Activated T-cell treated with anti-CD3 and anti-CD28 coated beads, Interleukin-2, amount 50 U/mL, for 72 hours (primary cell): Measurements from ENCODE around the gene CINP. TPM values are rescaled to one million over a fixed set of nuclear protein-coding genes. Genes with fewer than 3 reads are reported as not detected.

ENCODE experiments used
- ATAC-seq, 2 donors: fragments of 150-1000 bp; cut with Tn5 transposase; replicated peaks in 1 of 2; 2 replicates each; pipeline ENCODE4 v1.10.0; 2021; ENCODE audit warnings: moderate library complexity in 2 of 2, mild to moderate bottlenecking in 1 of 2
- DNase-seq, 2 donors: peaks; one replicate each; pipeline ENCODE4 v3.0.0; 2021 to 2022; ENCODE audit warnings: mixed read lengths in 1 of 2
- H3K27ac Mint-ChIP-seq: one replicate; pipeline ENCODE4 v1.8.0; 2022; ENCODE audit warnings: mild to moderate bottlenecking, moderate library complexity, mixed read lengths
- H3K27me3 Mint-ChIP-seq: one replicate; pipeline ENCODE4 v1.8.0; 2022; ENCODE audit warnings: low read depth, mixed read lengths
- H3K36me3 Mint-ChIP-seq, 2 donors: one replicate each; pipeline ENCODE4 v1.8.0; 2022; ENCODE audit warnings: mixed read lengths in 2 of 2, mild to moderate bottlenecking in 1 of 2; ENCODE audit not compliant: insufficient read depth in 2 of 2
- H3K4me1 Mint-ChIP-seq: one replicate; pipeline ENCODE4 v1.8.0; 2022; ENCODE audit warnings: low read depth, mixed read lengths
- H3K4me3 Mint-ChIP-seq, 2 donors: one replicate each; pipeline ENCODE4 v1.8.0; 2022; ENCODE audit warnings: mild to moderate bottlenecking in 2 of 2, mixed read lengths in 2 of 2, moderate library complexity in 2 of 2
- H3K9me3 Mint-ChIP-seq, 2 donors: one replicate each; pipeline ENCODE4 v1.8.0; 2022; ENCODE audit warnings: mixed read lengths in 2 of 2
- total RNA-seq, 2 donors: library from RNA; stranded (reverse); gene quantifications; one replicate each; pipeline ENCODE4 v1.2.3, GENCODE V29; 2022

The CINP gene
- total RNA-seq, 2 donors from 2014 or later = 40.6 to 43.0 TPM

DNA sequence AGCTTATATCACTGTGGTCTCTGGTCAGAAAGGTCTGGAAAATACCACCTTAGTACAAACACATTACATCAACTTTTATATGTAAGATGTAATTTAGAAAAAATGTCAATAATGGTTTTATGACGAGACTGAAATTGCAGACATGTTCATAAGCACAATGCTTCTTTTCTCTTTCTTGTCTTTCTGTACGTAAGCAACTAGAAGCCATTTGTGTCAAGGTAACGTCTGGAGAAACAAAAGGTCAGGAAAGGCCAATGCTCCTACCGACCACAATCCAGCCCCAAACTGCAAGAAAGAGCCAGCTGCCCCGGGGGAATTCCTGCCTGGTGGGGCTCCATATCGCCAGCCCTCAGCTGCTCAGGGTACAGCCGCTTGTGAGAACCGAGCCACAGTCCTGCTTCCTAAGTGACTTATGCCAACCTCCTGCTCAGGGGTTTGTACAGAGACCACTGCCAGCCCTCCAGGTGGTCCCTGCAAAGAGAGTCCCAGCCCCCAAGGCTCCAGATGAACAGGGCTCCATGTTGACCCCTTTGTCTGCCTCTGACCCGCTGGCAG, 36.8 kb downstream of the CINP start:
- DNase-seq = no peak
- H3K36me3 Mint-ChIP-seq = peaks cover 0 to 3% of the 10 kb centered on the region in 2 donors
- no peak overlapping the region for H3K4me3 Mint-ChIP-seq
- H3K4me1 Mint-ChIP-seq = peaks cover 6% of the 10 kb centered on the region
- ATAC-seq = no peak
- peak overlapping the region; percentile 19 for H3K27ac Mint-ChIP-seq
- no peaks in the 10 kb centered on the region for H3K27me3 Mint-ChIP-seq
- H3K9me3 Mint-ChIP-seq = no peaks in the 10 kb centered on the region

DNA sequence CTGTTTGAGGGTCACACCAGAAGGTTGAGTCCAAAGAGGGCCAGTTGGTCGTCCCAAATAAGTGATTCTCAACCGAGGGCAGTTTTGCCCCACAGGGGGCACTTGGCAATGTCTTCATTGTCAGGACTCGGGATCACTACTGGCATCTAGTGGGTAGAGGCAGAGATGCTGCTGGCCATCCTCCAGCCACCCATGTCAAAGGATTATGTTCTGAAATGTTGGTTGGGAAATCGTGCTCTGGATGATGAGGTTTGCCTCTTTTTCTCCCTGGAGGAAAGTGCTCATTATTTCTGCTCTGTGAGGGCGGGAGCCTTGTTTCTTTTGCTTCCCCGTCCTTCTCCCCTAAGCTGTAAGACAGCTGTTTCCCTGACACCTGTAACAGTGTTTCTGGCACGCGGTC, 39.6 kb downstream of the CINP start:
- peaks cover 0 to 3% of the 10 kb centered on the region in 2 donors for H3K36me3 Mint-ChIP-seq
- H3K9me3 Mint-ChIP-seq = no peaks in the 10 kb centered on the region
- H3K27ac Mint-ChIP-seq = peak overlapping the region; percentile 18
- H3K27me3 Mint-ChIP-seq = no peaks in the 10 kb centered on the region
- ATAC-seq = no peak
- no peak overlapping the region for H3K4me3 Mint-ChIP-seq
- peak; percentile 8 to 49 for DNase-seq
- peaks cover 22% of the 10 kb centered on the region for H3K4me1 Mint-ChIP-seq

DNA sequence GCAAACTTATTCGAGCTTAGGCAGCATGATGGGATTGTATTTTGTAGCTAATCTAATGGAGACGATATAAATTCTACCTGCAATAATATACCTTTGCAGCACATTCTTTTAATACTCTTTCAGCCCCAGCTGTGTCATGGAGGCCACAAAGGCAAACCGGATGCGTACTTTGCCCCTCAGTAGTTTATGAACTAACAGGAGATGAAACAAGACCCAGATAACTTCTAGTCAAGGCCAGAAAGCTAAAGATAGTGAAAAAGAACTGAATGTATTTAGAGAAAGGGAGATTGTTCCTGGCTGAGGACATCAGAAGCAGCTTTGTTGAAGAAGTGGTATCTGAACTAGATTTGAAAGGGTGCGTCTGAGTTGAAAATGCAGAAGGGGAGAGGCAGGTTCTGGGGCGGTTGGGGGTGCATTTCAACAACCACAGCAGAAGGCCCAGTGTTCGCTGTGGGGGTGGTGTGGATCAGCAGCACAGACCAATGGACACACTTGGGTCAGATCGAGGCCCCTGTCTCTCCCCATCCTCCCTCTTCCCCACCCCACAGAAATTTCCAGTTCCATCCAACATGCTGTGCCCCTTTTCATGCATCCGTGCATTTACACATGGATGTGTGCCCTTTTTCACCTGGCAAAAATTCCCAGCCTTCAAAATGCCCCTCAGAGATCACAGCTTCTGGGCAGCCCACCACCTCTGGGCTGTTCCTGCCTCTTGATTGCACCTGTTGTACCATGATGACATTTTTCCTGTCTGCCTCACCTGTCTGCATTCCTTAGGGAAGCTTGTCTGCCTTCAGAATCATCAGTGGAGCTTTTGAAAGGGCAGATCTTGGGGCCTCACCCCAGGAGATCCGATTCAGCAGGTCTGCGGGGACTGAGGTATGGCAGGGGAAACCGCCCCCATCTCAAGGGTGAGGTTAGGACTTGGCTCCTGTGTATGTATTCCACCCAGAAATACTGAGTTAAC, 41.0 kb downstream of the CINP start:
- DNase-seq (no peak), ATAC-seq (no peak)
- H3K36me3 Mint-ChIP-seq = peaks cover 1 to 3% of the 10 kb centered on the region in 2 donors
- H3K4me1 Mint-ChIP-seq = peaks cover 36% of the 10 kb centered on the region
- H3K9me3 Mint-ChIP-seq = no peaks in the 10 kb centered on the region
- H3K4me3 Mint-ChIP-seq = peak overlapping the region in 1 of 2 donors; percentile 96
- H3K27ac Mint-ChIP-seq = peak overlapping the region; percentile 38
- no peaks in the 10 kb centered on the region for H3K27me3 Mint-ChIP-seq

DNA sequence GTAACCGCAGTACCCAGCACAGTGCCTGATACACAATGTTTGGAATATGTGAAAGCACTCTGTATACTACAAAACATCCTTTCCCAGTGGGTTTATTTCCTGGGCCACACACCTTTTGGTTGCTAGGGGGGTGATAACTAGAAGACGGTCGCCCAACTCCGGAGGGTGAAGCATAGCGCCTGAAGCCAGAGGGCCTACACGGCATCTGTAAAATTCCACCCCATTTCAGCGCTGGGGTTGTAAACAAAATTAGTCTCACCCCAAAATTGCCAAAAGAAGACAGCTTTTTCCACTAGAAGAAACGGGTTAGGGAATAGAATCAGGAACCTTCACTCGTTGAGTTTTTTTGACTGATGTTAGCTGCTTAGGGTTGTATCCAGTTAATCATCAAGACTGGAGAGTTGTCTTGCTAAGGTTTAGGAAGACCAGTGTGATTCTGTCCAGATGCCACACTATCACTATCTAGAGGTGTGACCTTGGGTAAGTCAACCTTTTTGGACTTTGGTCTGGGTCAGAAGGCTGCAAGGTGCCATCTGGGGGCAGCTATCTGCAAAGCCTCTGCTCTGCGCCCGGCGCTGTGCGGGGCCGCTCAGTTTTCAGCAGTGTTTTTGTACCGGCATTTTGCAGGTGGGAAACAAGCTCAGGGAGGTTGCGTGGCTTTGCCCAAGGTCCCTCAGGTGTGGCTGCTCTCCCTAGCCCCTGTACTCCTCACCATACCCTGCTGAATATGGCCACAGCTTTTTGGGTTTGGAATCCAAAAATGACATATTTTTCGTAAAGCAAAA, 41.8 kb downstream of the CINP start:
- Mint-ChIP-seq H3K9me3 (no peaks in the 10 kb centered on the region), H3K4me3 (peak overlapping the region; percentile 92 to 96), H3K36me3 (peaks cover 0 to 2% of the 10 kb centered on the region in 2 donors), H3K4me1 (peaks cover 45% of the 10 kb centered on the region), H3K27ac (peak overlapping the region; percentile 93), H3K27me3 (no peaks in the 10 kb centered on the region)
- DNase-seq (no peak), ATAC-seq (no peak)

DNA sequence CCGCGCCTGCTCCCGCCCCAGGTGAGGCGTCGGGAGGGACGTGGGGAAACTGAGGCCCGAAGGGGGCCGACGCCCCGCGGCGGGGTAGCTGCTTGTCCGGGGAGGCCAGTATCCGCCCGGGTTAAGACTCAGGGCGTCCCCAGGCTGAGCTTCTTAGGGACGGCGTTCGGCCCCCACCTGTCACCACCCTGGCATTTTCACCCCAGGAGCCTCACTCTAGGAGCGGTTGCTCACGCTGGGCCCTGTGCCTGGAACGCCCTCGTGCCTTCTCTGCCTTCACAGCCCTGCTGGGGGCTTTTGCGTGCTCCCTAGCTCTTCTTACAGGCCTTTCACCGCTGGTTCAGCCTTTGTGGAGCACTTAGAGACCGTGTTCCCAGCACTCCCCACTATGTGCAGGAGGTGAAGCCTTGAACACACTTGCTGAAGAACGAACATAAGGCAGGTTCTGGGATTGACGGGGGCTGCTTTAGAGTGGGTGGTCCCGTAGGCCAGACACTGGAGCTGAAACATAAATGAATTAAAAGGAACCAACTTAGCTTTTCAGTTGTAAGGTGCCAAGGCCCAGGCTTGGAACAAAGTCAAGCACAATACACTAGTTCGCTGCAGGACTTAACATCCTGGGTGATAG, 42.5 kb downstream of the CINP start:
- peaks cover 0 to 2% of the 10 kb centered on the region in 2 donors for H3K36me3 Mint-ChIP-seq
- DNase-seq (peak; percentile 38 to 43), ATAC-seq (peak; percentile 21 to 27)
- peak overlapping the region; percentile 93 for H3K27ac Mint-ChIP-seq
- peaks cover 52% of the 10 kb centered on the region for H3K4me1 Mint-ChIP-seq
- peak overlapping the region; percentile 92 to 96 for H3K4me3 Mint-ChIP-seq
- no peaks in the 10 kb centered on the region for H3K27me3 Mint-ChIP-seq
- H3K9me3 Mint-ChIP-seq = no peaks in the 10 kb centered on the region

DNA sequence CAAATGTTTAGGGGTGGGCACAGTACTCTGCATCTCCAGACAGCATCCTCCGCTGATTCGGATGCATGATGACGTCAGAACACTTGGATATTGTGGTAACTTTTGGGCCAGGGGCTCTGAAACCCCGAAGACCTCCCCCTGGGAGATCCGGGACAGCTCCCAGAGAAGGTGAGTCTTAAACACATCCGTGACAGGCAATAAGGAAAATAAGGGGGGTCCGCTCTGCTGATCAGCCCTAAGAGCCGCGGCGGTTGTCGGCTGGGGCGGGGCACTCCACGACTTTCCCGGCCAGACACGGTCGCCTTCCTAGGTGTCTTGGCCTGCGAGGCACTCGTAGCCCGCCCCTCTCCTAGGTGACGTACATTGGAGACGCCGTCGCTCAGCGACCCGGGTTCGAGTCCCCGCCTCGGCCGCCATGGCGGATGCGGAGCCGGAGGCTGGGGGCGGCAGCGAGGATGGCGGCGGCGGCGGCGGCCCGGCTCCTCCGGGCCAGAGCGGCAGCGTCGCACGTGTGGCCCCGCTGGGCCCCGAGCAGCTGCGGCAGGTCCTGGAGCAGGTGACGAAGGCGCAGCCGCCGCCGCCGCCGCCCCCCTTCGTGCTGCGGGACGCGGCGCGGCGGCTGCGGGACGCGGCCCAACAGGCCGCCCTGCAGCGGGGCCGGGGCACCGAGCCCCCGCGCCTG, 43.2 kb downstream of the CINP start, which contains the start of gene ZNF839:
ZNF839 (plus strand) TSS at position 396 of the 682 bp plus-strand sequence; CDS start at position 416, 20 bp downstream.
- peak; percentile 95 to 98 for DNase-seq
- Mint-ChIP-seq H3K36me3 (peaks cover 0 to 2% of the 10 kb centered on the region in 2 donors), H3K4me1 (peaks cover 58% of the 10 kb centered on the region), H3K27me3 (peaks cover 2% of the 10 kb centered on the region), H3K27ac (peak within 1 kb of the TSS; percentile 93), H3K9me3 (no peaks in the 10 kb centered on the region), H3K4me3 (peak within 1 kb of the TSS; percentile 92 to 96)
- peak; percentile 78 to 83 for ATAC-seq

DNA sequence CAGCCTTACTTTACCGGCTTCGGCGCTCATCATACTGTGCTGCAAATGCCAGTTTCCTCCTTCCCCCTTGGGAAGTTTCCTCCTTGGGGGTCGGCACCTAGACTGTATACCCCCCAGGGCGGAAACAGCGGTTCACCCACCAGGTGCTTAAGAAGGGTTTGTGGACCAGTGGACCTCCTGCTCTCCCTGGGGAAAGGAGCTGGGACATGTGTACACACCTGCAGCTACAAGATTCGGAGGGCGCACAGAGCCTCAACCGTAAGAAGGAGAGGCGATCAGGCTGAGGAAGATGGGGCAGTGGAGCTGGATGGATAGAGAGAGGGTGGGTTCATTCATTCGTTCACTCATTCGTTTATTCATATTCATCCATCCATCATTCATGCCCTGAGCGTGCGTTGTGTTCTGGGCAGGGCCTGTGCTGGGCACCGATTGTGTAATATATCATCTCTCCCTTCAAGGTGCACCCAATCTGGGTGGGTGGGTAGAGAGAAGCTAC, 43.9 kb downstream of the CINP start:
- ATAC-seq = peak in 1 of 2 donors; percentile 0
- Mint-ChIP-seq H3K27ac (peak overlapping the region; percentile 91), H3K9me3 (no peaks in the 10 kb centered on the region), H3K4me3 (peak overlapping the region; percentile 79 to 90), H3K4me1 (peaks cover 65% of the 10 kb centered on the region), H3K36me3 (peaks cover 0 to 2% of the 10 kb centered on the region in 2 donors), H3K27me3 (peaks cover 5% of the 10 kb centered on the region)
- peak in 1 of 2 donors; percentile 14 for DNase-seq

DNA sequence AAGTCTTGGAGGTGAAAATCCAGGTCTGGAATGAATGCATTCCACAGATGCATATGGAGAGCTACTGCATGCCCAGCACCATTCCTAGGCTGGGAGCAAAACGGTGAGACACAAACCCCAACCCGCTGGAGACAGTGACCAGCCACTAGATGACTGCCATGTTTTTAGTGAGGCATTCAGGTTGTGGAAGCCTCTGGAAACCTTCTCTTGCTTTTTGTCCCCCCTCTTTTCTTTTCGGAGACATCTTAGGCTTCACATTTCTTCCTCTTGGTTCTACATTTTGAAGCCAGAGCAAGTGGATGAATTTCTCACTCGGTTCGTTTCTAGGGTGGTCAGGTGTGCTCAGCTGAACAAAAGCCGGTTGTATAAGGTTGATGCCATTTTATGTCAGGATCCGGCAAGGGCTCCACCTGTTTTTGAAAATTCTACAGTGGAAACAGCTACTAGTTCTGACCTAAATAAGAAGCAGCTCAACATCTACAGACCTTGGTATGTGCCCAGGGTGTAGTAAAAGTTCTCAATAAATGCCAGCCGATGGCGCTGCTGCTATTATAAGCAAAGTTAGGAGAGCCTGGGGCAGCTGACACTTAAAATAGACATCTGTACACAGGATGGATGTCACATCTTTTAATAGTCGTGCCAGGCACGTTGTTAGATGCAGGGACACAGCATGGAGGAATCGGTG, 45.0 kb downstream of the CINP start:
- peak; percentile 49 to 50 for DNase-seq
- Mint-ChIP-seq H3K9me3 (no peaks in the 10 kb centered on the region), H3K4me1 (peaks cover 63% of the 10 kb centered on the region), H3K4me3 (peak overlapping the region; percentile 79 to 90), H3K27ac (peak overlapping the region; percentile 100), H3K36me3 (peaks cover 0 to 2% of the 10 kb centered on the region in 2 donors), H3K27me3 (peaks cover 5% of the 10 kb centered on the region)
- ATAC-seq = no peak

DNA sequence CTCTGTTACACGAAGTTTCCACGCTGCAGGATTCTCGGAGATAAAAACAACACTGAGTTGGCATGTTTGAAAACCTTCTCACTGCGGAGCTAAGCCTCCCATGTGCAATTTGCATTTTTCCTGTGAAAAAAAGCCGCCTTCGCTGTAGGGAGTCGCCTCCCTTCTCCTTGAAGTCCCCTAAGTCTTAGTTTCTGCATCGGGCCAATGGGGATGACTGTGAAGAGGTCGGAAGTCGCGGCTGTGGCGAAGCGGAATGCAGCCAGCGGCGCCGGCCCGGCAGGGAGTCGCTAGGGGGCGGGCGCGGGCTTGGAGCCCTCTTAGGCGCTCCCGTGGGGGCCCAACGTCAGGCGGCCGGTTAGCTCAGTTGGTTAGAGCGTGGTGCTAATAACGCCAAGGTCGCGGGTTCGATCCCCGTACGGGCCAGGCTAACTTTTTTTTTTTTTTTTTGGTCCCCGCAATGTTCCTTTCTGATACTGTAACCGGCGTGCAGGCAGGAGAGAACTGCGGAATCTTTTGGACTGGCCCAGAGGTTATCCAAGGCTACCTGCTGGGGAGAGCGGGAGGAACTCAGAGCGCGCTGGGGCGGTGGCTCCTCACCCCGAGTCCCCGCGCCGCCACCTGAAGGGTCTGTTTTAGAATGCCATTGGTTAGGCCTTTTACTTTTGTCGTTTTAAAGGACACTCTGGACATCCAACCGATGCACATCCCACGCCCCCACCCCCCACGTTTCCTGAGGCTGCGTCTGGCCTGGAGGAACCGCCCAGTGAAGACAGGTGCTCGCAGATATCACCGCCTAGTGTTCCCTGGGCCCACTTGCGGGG, 45.7 kb downstream of the CINP start:
- Mint-ChIP-seq H3K4me1 (peaks cover 62% of the 10 kb centered on the region), H3K4me3 (peak overlapping the region; percentile 79 to 90), H3K27ac (peak overlapping the region; percentile 100), H3K9me3 (no peaks in the 10 kb centered on the region), H3K27me3 (peaks cover 5% of the 10 kb centered on the region), H3K36me3 (peaks cover 0 to 2% of the 10 kb centered on the region in 2 donors)
- ATAC-seq (peak; percentile 74 to 76), DNase-seq (peak; percentile 91 to 99)

DNA sequence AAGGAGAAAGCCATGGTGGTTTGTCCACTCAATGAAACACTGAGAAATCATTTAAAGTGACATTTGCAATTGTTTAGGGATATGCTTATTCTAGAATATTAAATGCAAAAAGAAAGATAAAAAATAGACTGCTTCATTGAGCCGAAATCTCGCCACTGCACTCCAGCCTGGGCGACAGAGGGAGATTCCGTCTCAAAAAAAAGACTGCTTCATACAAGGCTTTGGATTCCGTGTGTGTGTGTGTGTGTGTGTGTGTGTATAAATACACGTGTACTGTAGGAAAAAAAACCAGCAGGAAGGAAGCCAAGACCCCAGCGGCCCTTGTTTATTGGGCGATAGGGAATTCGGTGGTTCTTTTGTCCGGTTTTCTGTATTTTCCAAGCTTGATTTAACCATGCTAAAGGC, 46.4 kb downstream of the CINP start:
- peak overlapping the region; percentile 100 for H3K27ac Mint-ChIP-seq
- no peaks in the 10 kb centered on the region for H3K9me3 Mint-ChIP-seq
- H3K36me3 Mint-ChIP-seq = peaks cover 0 to 2% of the 10 kb centered on the region in 2 donors
- peaks cover 62% of the 10 kb centered on the region for H3K4me1 Mint-ChIP-seq
- DNase-seq = peak; percentile 27 to 37
- no peak for ATAC-seq
- H3K4me3 Mint-ChIP-seq = peak overlapping the region; percentile 79 to 90
- peaks cover 5% of the 10 kb centered on the region for H3K27me3 Mint-ChIP-seq

DNA sequence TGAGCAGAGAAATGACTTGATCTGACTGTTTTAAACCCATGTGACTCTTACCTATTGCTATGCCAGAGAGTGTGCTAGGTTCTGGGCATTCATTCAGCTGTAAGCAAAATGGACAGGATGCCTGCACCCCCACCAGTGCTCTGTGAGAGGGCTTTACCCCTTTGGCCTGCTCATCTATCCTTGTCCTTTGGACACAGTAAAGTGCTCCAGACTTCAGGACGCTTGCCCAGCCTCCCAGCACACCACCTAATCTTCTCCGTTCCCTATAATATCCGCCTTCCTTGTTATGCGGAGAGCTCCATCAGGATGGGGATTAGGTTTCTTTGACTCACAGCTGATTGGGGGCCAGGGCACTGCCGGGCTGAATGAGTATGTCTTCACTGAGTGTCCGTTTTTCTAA, 47.6 kb downstream of the CINP start:
- Mint-ChIP-seq H3K4me1 (peaks cover 57% of the 10 kb centered on the region), H3K4me3 (peak overlapping the region; percentile 93 to 99), H3K27ac (no peak overlapping the region), H3K9me3 (no peaks in the 10 kb centered on the region), H3K36me3 (peaks cover 0 to 2% of the 10 kb centered on the region in 2 donors), H3K27me3 (peaks cover 5% of the 10 kb centered on the region)
- ATAC-seq (no peak), DNase-seq (no peak)
